Measurements from ENCODE around the gene CORIN. TPM values are rescaled to one million over a fixed set of nuclear protein-coding genes. Genes with fewer than 3 reads are reported as not detected.

The CORIN gene
- polyA plus RNA-seq, 1 donor from 2014 or later: 0.25 TPM

- H3K9me2 ChIP-seq (ENCODE audit: insufficient read depth, low read length): no peaks in the 10 kb centered on the region
- no peak overlapping the region for H3K4me2 ChIP-seq (ENCODE audit: low read length)
- H3K27ac ChIP-seq (ENCODE audit: low read length): no peak overlapping the region
- no peak overlapping the region for H2AFZ ChIP-seq (ENCODE audit: low read depth, low read length)
- H4K20me1 ChIP-seq (ENCODE audit: insufficient read depth): no peaks in the 10 kb centered on the region
- no peaks in the 10 kb centered on the region for H3K79me2 ChIP-seq (replicated peaks; ENCODE audit: insufficient read depth, low read length)
- no peaks in the 10 kb centered on the region for H3K36me3 ChIP-seq (ENCODE audit: insufficient read depth, low read length)
- no peak overlapping the region for H3K4me3 ChIP-seq (ENCODE audit: low read length)
- no peaks in the 10 kb centered on the region for H3K9me3 ChIP-seq (ENCODE audit: low read length)
- no peak overlapping the region for H3K9ac ChIP-seq (ENCODE audit: low read length)
- H3K27me3 ChIP-seq (ENCODE audit: insufficient read depth, low read depth, low read length): no peaks in the 10 kb centered on the region
- TF ChIP-seq TAF1 (IDR thresholded peaks at IDR 0.05; ENCODE audit: low read depth): no peak
- no peak for TF ChIP-seq EP300 (conservative IDR thresholded peaks at IDR 0.05; ENCODE audit: poor library complexity, severe bottlenecking)
- TF ChIP-seq POLR2AphosphoS5 (IDR thresholded peaks at IDR 0.05): no peak
- H3F3A ChIP-seq (ENCODE audit: insufficient read depth, low read length, poor library complexity, severe bottlenecking): no peaks in the 10 kb centered on the region
These were observed 100.5 kb downstream of the CORIN start for GRCh38 chr4:47737326-47737725.

- H3K36me3 ChIP-seq (ENCODE audit: insufficient read depth, low read length): no peaks in the 10 kb centered on the region
- H3K9ac ChIP-seq (ENCODE audit: low read length): no peak overlapping the region
- no peaks in the 10 kb centered on the region for H3K79me2 ChIP-seq (replicated peaks; ENCODE audit: insufficient read depth, low read length)
- H3K27ac ChIP-seq (ENCODE audit: low read length): no peak overlapping the region
- no peaks in the 10 kb centered on the region for H4K20me1 ChIP-seq (ENCODE audit: insufficient read depth)
- H3K4me2 ChIP-seq (ENCODE audit: low read length): no peak overlapping the region
- no peaks in the 10 kb centered on the region for H3K27me3 ChIP-seq (ENCODE audit: insufficient read depth, low read depth, low read length)
- no peak overlapping the region for H3K4me3 ChIP-seq (ENCODE audit: low read length)
- no peaks in the 10 kb centered on the region for H3K9me2 ChIP-seq (ENCODE audit: insufficient read depth, low read length)
- no peak overlapping the region for H2AFZ ChIP-seq (ENCODE audit: low read depth, low read length)
- TF ChIP-seq REST (IDR thresholded peaks at IDR 0.05; ENCODE audit: borderline replicate concordance) (no peak), RAD21 (conservative IDR thresholded peaks at IDR 0.05) (no peak), POLR2AphosphoS5 (IDR thresholded peaks at IDR 0.05) (no peak), SMC3 (conservative IDR thresholded peaks at IDR 0.05; ENCODE audit: poor library complexity) (no peak)
- no peaks in the 10 kb centered on the region for H3F3A ChIP-seq (ENCODE audit: insufficient read depth, low read length, poor library complexity, severe bottlenecking)
- H3K9me3 ChIP-seq (ENCODE audit: low read length): no peaks in the 10 kb centered on the region
These were observed 101.3 kb downstream of the CORIN start for GRCh38 chr4:47736555-47736954.

- no peak overlapping the region for H3K9ac ChIP-seq (ENCODE audit: low read length)
- H3K27me3 ChIP-seq (ENCODE audit: insufficient read depth, low read depth, low read length): no peaks in the 10 kb centered on the region
- H3K4me2 ChIP-seq (ENCODE audit: low read length): no peak overlapping the region
- no peaks in the 10 kb centered on the region for H3K9me2 ChIP-seq (ENCODE audit: insufficient read depth, low read length)
- H3K36me3 ChIP-seq (ENCODE audit: insufficient read depth, low read length): no peaks in the 10 kb centered on the region
- no peaks in the 10 kb centered on the region for H4K20me1 ChIP-seq (ENCODE audit: insufficient read depth)
- no peaks in the 10 kb centered on the region for H3K79me2 ChIP-seq (replicated peaks; ENCODE audit: insufficient read depth, low read length)
- no peak overlapping the region for H3K4me3 ChIP-seq (ENCODE audit: low read length)
- no peak overlapping the region for H2AFZ ChIP-seq (ENCODE audit: low read depth, low read length)
- no peaks in the 10 kb centered on the region for H3K9me3 ChIP-seq (ENCODE audit: low read length)
- TF ChIP-seq REST (IDR thresholded peaks at IDR 0.05; ENCODE audit: borderline replicate concordance) (no peak), SMC3 (conservative IDR thresholded peaks at IDR 0.05; ENCODE audit: poor library complexity) (no peak), TAF1 (IDR thresholded peaks at IDR 0.05; ENCODE audit: low read depth) (no peak), EP300 (conservative IDR thresholded peaks at IDR 0.05; ENCODE audit: poor library complexity, severe bottlenecking) (no peak), POLR2AphosphoS5 (IDR thresholded peaks at IDR 0.05) (no peak)
- H3K27ac ChIP-seq (ENCODE audit: low read length): no peak overlapping the region
- H3F3A ChIP-seq (ENCODE audit: insufficient read depth, low read length, poor library complexity, severe bottlenecking): no peaks in the 10 kb centered on the region
These were observed 101.7 kb downstream of the CORIN start for GRCh38 chr4:47736146-47736545.
